WTC11 (cell line): ENCODE measurements around the gene ADGRB3.

Experiments
- GRHL2 ChIP-seq: fragments of 250-450 bp; sonication (Bioruptor Pico); IDR thresholded peaks from 2 replicates; pipeline ENCODE4 v1.8.0; 2022; ENCODE audit warnings: mild to moderate bottlenecking, moderate library complexity; ENCODE audit not compliant: insufficient replicate concordance, severe bottlenecking
- IRF2 ChIP-seq: sonication (generic); formaldehyde crosslinking; IDR thresholded peaks from 2 replicates; pipeline ENCODE4 v1.8.0; 2022; ENCODE audit warnings: low read depth, missing genetic modification reagents, borderline replicate concordance
- SMAD3 ChIP-seq: sonication (generic); formaldehyde crosslinking; IDR thresholded peaks from 2 replicates; pipeline ENCODE4 v1.8.0; 2022; ENCODE audit warnings: missing genetic modification reagents, mild to moderate bottlenecking, borderline replicate concordance
- ZNF317 ChIP-seq: sonication (generic); formaldehyde crosslinking; IDR thresholded peaks from 2 replicates; pipeline ENCODE4 v1.8.1; 2023; ENCODE audit warnings: low read depth, mild to moderate bottlenecking, moderate library complexity, missing genetic modification reagents, borderline replicate concordance
- TF ChIP-seq, protein P1 (sequence below): sonication (generic); formaldehyde crosslinking; IDR thresholded peaks from 2 replicates; pipeline ENCODE4 v1.8.1; 2023; ENCODE audit warnings: mild to moderate bottlenecking, missing genetic modification reagents, moderate library complexity
- TF ChIP-seq, protein P2 (sequence below): fragments of 250-450 bp; sonication (Bioruptor Pico); conservative IDR thresholded peaks from 2 replicates; pipeline ENCODE4 v1.9.0; 2021; ENCODE audit warnings: mild to moderate bottlenecking
- TF ChIP-seq, protein P3 (sequence below): fragments of 200-600 bp; IDR thresholded peaks from 2 replicates; pipeline ENCODE4 v1.8.0; 2022; ENCODE audit warnings: antibody characterized with exemption

DNA sequence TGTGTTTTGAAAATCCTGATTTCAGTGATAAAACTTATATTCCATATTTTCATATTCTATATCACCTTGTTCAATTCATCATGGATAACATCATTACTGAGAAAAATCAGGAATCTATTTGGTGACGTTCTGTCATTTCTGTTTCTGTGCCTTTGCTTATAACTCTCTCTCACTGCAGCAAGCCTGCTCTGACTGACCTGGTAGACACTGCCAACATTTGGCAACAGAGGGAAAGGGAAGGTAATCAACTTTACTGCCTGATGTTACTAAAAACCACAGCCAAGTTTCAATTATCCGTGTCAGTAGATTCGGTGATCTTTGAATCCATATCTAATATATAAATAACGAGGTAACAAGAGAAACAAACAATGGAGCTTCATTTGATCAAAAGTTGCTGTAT lies 659.8 kb downstream of the ADGRB3 start:
- TF ChIP-seq IRF2 (CRISPR knock-in tag) (no peak), GRHL2 (no peak), SMAD3 (no peak), ZNF317 (CRISPR knock-in tag) (no peak)
- TF ChIP-seq, protein P1, sequence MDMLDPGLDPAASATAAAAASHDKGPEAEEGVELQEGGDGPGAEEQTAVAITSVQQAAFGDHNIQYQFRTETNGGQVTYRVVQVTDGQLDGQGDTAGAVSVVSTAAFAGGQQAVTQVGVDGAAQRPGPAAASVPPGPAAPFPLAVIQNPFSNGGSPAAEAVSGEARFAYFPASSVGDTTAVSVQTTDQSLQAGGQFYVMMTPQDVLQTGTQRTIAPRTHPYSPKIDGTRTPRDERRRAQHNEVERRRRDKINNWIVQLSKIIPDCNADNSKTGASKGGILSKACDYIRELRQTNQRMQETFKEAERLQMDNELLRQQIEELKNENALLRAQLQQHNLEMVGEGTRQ (CRISPR knock-in tag): no peak
- TF ChIP-seq, protein P2, sequence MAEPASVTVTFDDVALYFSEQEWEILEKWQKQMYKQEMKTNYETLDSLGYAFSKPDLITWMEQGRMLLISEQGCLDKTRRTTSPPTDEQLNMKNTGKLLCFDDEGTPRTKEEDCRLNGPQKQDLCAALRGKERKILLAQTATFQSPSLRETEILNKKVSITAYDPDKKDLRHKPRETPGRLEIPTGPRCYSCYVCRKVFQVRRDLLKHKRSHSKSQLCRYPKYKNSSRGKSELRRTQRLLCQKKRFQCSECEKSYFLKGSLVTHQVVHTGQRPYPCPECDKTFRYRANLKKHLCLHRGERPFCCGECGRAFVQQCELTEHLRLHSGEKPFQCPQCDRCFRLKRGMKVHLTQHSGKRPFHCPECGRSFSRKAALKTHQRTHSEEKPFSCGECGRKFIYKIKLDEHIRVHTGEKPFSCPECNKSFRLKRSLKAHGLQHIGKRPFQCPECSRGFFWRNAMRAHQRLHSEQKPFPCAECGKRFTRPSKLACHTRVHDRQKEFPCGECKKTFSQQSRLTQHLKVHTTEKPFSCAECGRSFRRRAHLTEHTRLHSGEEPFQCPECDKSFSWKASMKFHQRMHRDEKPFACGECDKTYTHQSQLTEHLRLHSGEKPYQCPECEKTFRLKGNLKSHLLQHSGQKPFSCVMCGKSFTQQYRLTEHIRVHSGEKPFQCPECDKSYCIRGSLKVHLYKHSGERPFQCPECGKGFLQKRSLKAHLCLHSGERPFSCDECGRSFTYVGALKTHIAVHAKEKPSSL (CRISPR knock-in tag): no peak
- TF ChIP-seq, protein P3, sequence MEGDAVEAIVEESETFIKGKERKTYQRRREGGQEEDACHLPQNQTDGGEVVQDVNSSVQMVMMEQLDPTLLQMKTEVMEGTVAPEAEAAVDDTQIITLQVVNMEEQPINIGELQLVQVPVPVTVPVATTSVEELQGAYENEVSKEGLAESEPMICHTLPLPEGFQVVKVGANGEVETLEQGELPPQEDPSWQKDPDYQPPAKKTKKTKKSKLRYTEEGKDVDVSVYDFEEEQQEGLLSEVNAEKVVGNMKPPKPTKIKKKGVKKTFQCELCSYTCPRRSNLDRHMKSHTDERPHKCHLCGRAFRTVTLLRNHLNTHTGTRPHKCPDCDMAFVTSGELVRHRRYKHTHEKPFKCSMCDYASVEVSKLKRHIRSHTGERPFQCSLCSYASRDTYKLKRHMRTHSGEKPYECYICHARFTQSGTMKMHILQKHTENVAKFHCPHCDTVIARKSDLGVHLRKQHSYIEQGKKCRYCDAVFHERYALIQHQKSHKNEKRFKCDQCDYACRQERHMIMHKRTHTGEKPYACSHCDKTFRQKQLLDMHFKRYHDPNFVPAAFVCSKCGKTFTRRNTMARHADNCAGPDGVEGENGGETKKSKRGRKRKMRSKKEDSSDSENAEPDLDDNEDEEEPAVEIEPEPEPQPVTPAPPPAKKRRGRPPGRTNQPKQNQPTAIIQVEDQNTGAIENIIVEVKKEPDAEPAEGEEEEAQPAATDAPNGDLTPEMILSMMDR: no peak
